HTR-8/SVneo (cell line): ENCODE measurements around the gene CISTR.
"Not testable (repeated sequence)": the region's sequence is repeated elsewhere in the genome, so short reads cannot be mapped to it uniquely, and the experiment has no call there.

Source experiments
- DNase-seq: peaks from one replicate; pipeline ENCODE4 v3.0.0; 2011; ENCODE audit warnings: low spot score, mixed read lengths; ENCODE audit not compliant: insufficient read length
- FAIRE-seq: peaks from 2 replicates; lab custom pipeline; 2011; peaks lifted over from hg19 to GRCh38; lab: Jason Lieb, UNC

CISTR gene

GRCh38 chr12:53765891-53766290 lies 14.1 kb upstream of the CISTR start:
- FAIRE-seq (no peak), DNase-seq (no peak)

- FAIRE-seq (no peak), DNase-seq (no peak)
These were observed 12.8 kb upstream of the CISTR start for GRCh38 chr12:53764615-53765014.

GRCh38 chr12:53762793-53763192 lies 11.0 kb upstream of the CISTR start:
- not testable (repeated sequence) for FAIRE-seq, DNase-seq

GRCh38 chr12:53761306-53761705 lies 9.5 kb upstream of the CISTR start:
- no peak for FAIRE-seq
- no peak for DNase-seq

GRCh38 chr12:53759261-53759660 lies 7.5 kb upstream of the CISTR start:
- DNase-seq (no peak), FAIRE-seq (no peak)

- DNase-seq (no peak), FAIRE-seq (no peak)
These were observed 6.9 kb upstream of the CISTR start for GRCh38 chr12:53758730-53759103.

- FAIRE-seq, result no peak
- DNase-seq, result no peak
These were observed 6.4 kb upstream of the CISTR start for GRCh38 chr12:53758081-53758729.

GRCh38 chr12:53757101-53757770 lies 5.5 kb upstream of the CISTR start:
- no peak for FAIRE-seq

GRCh38 chr12:53756300-53757100 lies 4.7 kb upstream of the CISTR start:
- DNase-seq (no peak), FAIRE-seq (no peak)

More at GRCh38 chr12:53757101-53757770, 5.5 kb upstream of the CISTR start:
- peak; percentile 56 for DNase-seq

- no peak for DNase-seq
- FAIRE-seq, result no peak
These were observed 4.1 kb upstream of the CISTR start for GRCh38 chr12:53755893-53756292.

- FAIRE-seq, result no peak
- DNase-seq, result no peak
These were observed 3.7 kb upstream of the CISTR start for GRCh38 chr12:53755451-53755891.

- no peak for DNase-seq
- no peak for FAIRE-seq
These were observed 3.0 kb upstream of the CISTR start for GRCh38 chr12:53754633-53755264.

GRCh38 chr12:53754188-53754585 lies 2.4 kb upstream of the CISTR start:
- no peak for DNase-seq
- FAIRE-seq, result no peak

- no peak for FAIRE-seq
These were observed 842 bp upstream of the CISTR start for GRCh38 chr12:53752621-53753020.

GRCh38 chr12:53752192-53752601 lies 418 bp upstream of the CISTR start:
- FAIRE-seq (no peak), DNase-seq (no peak)

More at GRCh38 chr12:53752621-53753020, 842 bp upstream of the CISTR start:
- no peak for DNase-seq

- DNase-seq, result no peak
- FAIRE-seq, result no peak
These were observed 905 bp downstream of the CISTR start for GRCh38 chr12:53750812-53751335.

- no peak for FAIRE-seq
These were observed 1.6 kb downstream of the CISTR start for GRCh38 chr12:53749986-53750811.

GRCh38 chr12:53748072-53748840 lies 3.5 kb downstream of the CISTR start:
- DNase-seq (no peak), FAIRE-seq (no peak)

More at GRCh38 chr12:53749986-53750811, 1.6 kb downstream of the CISTR start:
- DNase-seq, result no peak

- FAIRE-seq (peak; percentile 33), DNase-seq (no peak)
These were observed 4.7 kb downstream of the CISTR start for GRCh38 chr12:53747095-53747494.
